AG10803 (cell line): ENCODE measurements around the gene RSBN1.
"Not testable (repeated sequence)": the region's sequence is repeated elsewhere in the genome, so short reads cannot be mapped to it uniquely, and the experiment has no call there.

Experiments used
- DNase-seq: peaks from one replicate; pipeline ENCODE4 v3.0.0; 2010; ENCODE audit warnings: low read depth
- H3K4me3 ChIP-seq: 2 replicates; pipeline ENCODE4 v1.5.1; 2011; ENCODE audit warnings: mild to moderate bottlenecking, low read length, control low read depth
- CTCF ChIP-seq: conservative IDR thresholded peaks from 2 replicates; pipeline ENCODE4 v1.5.1; 2011; ENCODE audit warnings: mild to moderate bottlenecking, low read length, control low read depth, inconsistent platforms

The RSBN1 gene

GRCh38 chr1:113856401-113856790 is 44.1 kb upstream of the RSBN1 start:
- H3K4me3 ChIP-seq = no peak overlapping the region
- DNase-seq = no peak
- no peak for TF ChIP-seq CTCF

- no peak for TF ChIP-seq CTCF
- peak; percentile 33 for DNase-seq
These were observed 43.5 kb upstream of the RSBN1 start for GRCh38 chr1:113855630-113856400.

GRCh38 chr1:113854234-113854633 is 42.0 kb upstream of the RSBN1 start:
- no peak for TF ChIP-seq CTCF
- no peak overlapping the region for H3K4me3 ChIP-seq
- no peak for DNase-seq

More at GRCh38 chr1:113855630-113856400, 43.5 kb upstream of the RSBN1 start:
- H3K4me3 ChIP-seq = no peak overlapping the region

GRCh38 chr1:113852694-113853093 is 40.4 kb upstream of the RSBN1 start:
- not testable (repeated sequence) for H3K4me3 ChIP-seq
- DNase-seq = peak; percentile 37

GRCh38 chr1:113850127-113850796 is 38.0 kb upstream of the RSBN1 start:
- no peak for DNase-seq
- no peak for TF ChIP-seq CTCF
- H3K4me3 ChIP-seq = no peak overlapping the region

GRCh38 chr1:113849072-113849471 is 36.8 kb upstream of the RSBN1 start:
- no peak overlapping the region for H3K4me3 ChIP-seq
- no peak for TF ChIP-seq CTCF
- peak; percentile 53 for DNase-seq

GRCh38 chr1:113846391-113847035 is 34.2 kb upstream of the RSBN1 start:
- no peak for DNase-seq
- no peak overlapping the region for H3K4me3 ChIP-seq
- no peak for TF ChIP-seq CTCF
